Mammary epithelial cell (primary cell): ENCODE measurements around the gene C11orf42.
"Not testable (repeated sequence)": the region's sequence is repeated elsewhere in the genome, so short reads cannot be mapped to it uniquely, and the experiment has no call there.

ENCODE experiments used
- CTCF ChIP-seq, 2 donors: IDR thresholded peaks in 1 of 2; conservative IDR thresholded peaks in 1 of 2; 2 replicates each; pipeline ENCODE4 v1.5.1; 2011 to 2012; ENCODE audit warnings: inconsistent platforms in 2 of 2, low read length in 2 of 2, mild to moderate bottlenecking in 2 of 2, control low read depth in 1 of 2, low read depth in 1 of 2; ENCODE audit not compliant: insufficient read depth in 1 of 2; ENCODE audit errors: extremely low read depth in 1 of 2
- EZH2 ChIP-seq: IDR thresholded peaks from 2 replicates; pipeline ENCODE4 v1.6.1; 2012; ENCODE audit warnings: low read length, inconsistent platforms, borderline replicate concordance

GRCh38 chr11:6248897-6249296 is 43.5 kb downstream of the C11orf42 start:
- not testable (repeated sequence) for TF ChIP-seq CTCF (conservative IDR thresholded peaks at IDR 0.05 in 1 of 2, IDR thresholded peaks at IDR 0.05 in 1 of 2; ENCODE audit: extremely low read depth in 1 of 2, insufficient read depth in 1 of 2, low read depth in 1 of 2, low read length in 2 of 2); EZH2
